WTC11 (cell line): ENCODE results near the gene IL13RA1. TPM values are rescaled to one million over a fixed set of nuclear protein-coding genes. Genes with fewer than 3 reads are reported as not detected.

Experiments
- ATAC-seq: fragments of 200-7000 bp; cut with Tn5 transposase; 2 replicates; pipeline ENCODE4 v1.10.0; 2021; ENCODE audit warnings: mild to moderate bottlenecking, moderate library complexity
- Bru-seq: library from RNA; stranded (reverse); fragments of 400-500 nt; gene quantifications from one replicate; lab custom pipeline; 2021; lab: Mats Ljungman, UMichigan
- CTCF ChIA-PET: fragments of 300-600 bp; sonication (Branson Sonifier 250); formaldehyde crosslinking; loops from one replicate; lab custom pipeline; 2021; ENCODE audit warnings: antibody characterized with exemption; lab: Charles Lee
- POLR2A ChIA-PET: fragments of 350-600 bp; sonication (Branson Sonifier 250); formaldehyde crosslinking; loops from one replicate; lab custom pipeline; 2021; ENCODE audit warnings: antibody characterized with exemption; lab: Charles Lee
- DNase-seq: peaks from one replicate; pipeline ENCODE4 v3.0.0; 2021; ENCODE audit warnings: low spot score
- H3K27ac Mint-ChIP-seq: 2 replicates; pipeline ENCODE4 v1.8.0; 2021; ENCODE audit warnings: mixed read lengths
- H3K27me3 Mint-ChIP-seq: 2 replicates; pipeline ENCODE4 v1.8.0; 2021; ENCODE audit warnings: low read depth, mild to moderate bottlenecking, moderate library complexity, mixed read lengths
- H3K36me3 Mint-ChIP-seq: 2 replicates; pipeline ENCODE4 v1.8.0; 2021; ENCODE audit warnings: mixed read lengths
- H3K4me1 Mint-ChIP-seq: 2 replicates; pipeline ENCODE4 v1.8.0; 2022; ENCODE audit warnings: mixed read lengths
- H3K4me3 Mint-ChIP-seq: 2 replicates; pipeline ENCODE4 v1.8.0; 2021; ENCODE audit warnings: mild to moderate bottlenecking, moderate library complexity, mixed read lengths
- H3K9me3 Mint-ChIP-seq: 2 replicates; pipeline ENCODE4 v1.8.0; 2021; ENCODE audit warnings: mixed read lengths
- AR ChIP-seq: fragments of 250-450 bp; sonication (Bioruptor Pico); IDR thresholded peaks from 2 replicates; pipeline ENCODE4 v1.9.0; 2021; ENCODE audit warnings: mild to moderate bottlenecking
- ARID4B ChIP-seq: sonication (generic); formaldehyde crosslinking; IDR thresholded peaks from 2 replicates; pipeline ENCODE4 v1.8.0; 2023; ENCODE audit warnings: missing genetic modification reagents, mild to moderate bottlenecking, borderline replicate concordance
- CTCF ChIP-seq: fragments of 200-600 bp; IDR thresholded peaks from 2 replicates; pipeline ENCODE4 v1.8.0; 2022; ENCODE audit warnings: antibody characterized with exemption
- EMX1 ChIP-seq: fragments of 250-450 bp; sonication (Bioruptor Pico); IDR thresholded peaks from 2 replicates; pipeline ENCODE4 v1.8.0; 2021; ENCODE audit warnings: mild to moderate bottlenecking
- FOXK1 ChIP-seq: sonication (generic); formaldehyde crosslinking; IDR thresholded peaks from 2 replicates; pipeline ENCODE4 v1.8.0; 2022; ENCODE audit warnings: mild to moderate bottlenecking, moderate library complexity, missing genetic modification reagents
- GABPB1 ChIP-seq: sonication (generic); formaldehyde crosslinking; IDR thresholded peaks from 2 replicates; pipeline ENCODE4 v1.8.1; 2023; ENCODE audit warnings: mild to moderate bottlenecking, missing genetic modification reagents
- MAX ChIP-seq: sonication (generic); formaldehyde crosslinking; IDR thresholded peaks from 2 replicates; pipeline ENCODE4 v1.8.0; 2022; ENCODE audit warnings: mild to moderate bottlenecking, missing genetic modification reagents
- NFE2L1 ChIP-seq: sonication (generic); formaldehyde crosslinking; IDR thresholded peaks from 2 replicates; pipeline ENCODE4 v1.8.1; 2023; ENCODE audit warnings: missing genetic modification reagents
- NR1H2 ChIP-seq: sonication (generic); formaldehyde crosslinking; IDR thresholded peaks from 2 replicates; pipeline ENCODE4 v1.9.0; 2021; ENCODE audit warnings: mild to moderate bottlenecking, moderate library complexity, missing genetic modification reagents
- NR3C1 ChIP-seq: sonication (generic); formaldehyde crosslinking; conservative IDR thresholded peaks from 2 replicates; pipeline ENCODE4 v1.8.1; 2023; ENCODE audit warnings: low read depth, mild to moderate bottlenecking, missing genetic modification reagents
- OVOL2 ChIP-seq: fragments of 250-450 bp; sonication (Bioruptor Pico); IDR thresholded peaks from 2 replicates; pipeline ENCODE4 v1.9.0; 2021; ENCODE audit warnings: mild to moderate bottlenecking, borderline replicate concordance
- TEAD4 ChIP-seq: sonication (generic); formaldehyde crosslinking; IDR thresholded peaks from 2 replicates; pipeline ENCODE4 v1.8.0; 2022; ENCODE audit warnings: mild to moderate bottlenecking, missing genetic modification reagents
- ZNF396 ChIP-seq: fragments of 250-450 bp; sonication (Bioruptor Pico); IDR thresholded peaks from 2 replicates; pipeline ENCODE4 v1.8.0; 2021; ENCODE audit warnings: mild to moderate bottlenecking, moderate library complexity, borderline replicate concordance
- long read RNA-seq, 3 experiments: library from RNA in 1 of 3; library from capped mRNA in 1 of 3; library from polyadenylated mRNA in 1 of 3; unstranded in 2 of 3; stranded (forward) in 1 of 3; transcript quantifications; one replicate each; pipeline ENCODE4 v2.0.0, GENCODE V29; 2021
- total RNA-seq: library from RNA; stranded (reverse); gene quantifications from 3 replicates; pipeline ENCODE4 v1.2.3, GENCODE V29; 2021
- TF ChIP-seq, protein P1 (sequence below): fragments of 250-450 bp; sonication (Bioruptor Pico); IDR thresholded peaks from 2 replicates; pipeline ENCODE4 v2.1.2; 2022; ENCODE audit warnings: mild to moderate bottlenecking, moderate library complexity
- TF ChIP-seq, protein P2 (sequence below): sonication (generic); formaldehyde crosslinking; IDR thresholded peaks from 2 replicates; pipeline ENCODE4 v1.8.1; 2022; ENCODE audit warnings: mild to moderate bottlenecking, moderate library complexity, missing genetic modification reagents
- TF ChIP-seq, protein P3 (sequence below): sonication (generic); formaldehyde crosslinking; IDR thresholded peaks from 2 replicates; pipeline ENCODE4 v1.8.1; 2023; ENCODE audit warnings: mild to moderate bottlenecking, missing genetic modification reagents

Gene IL13RA1
- total RNA-seq (10.5 to 11.1 TPM (median 10.8 TPM) in 3 replicates), Bru-seq, nascent RNA (percentile 49 among the genes with signal in this experiment)
- long read RNA-seq, experiment 1, full-length matches to known transcripts, result 89 of 103 reads
- long read RNA-seq, experiment 1, partial matches to known transcripts, result 6 of 103 reads
- long read RNA-seq, experiment 1, other reads (novel, unspliced or antisense), result 8 of 103 reads
- long read RNA-seq, experiment 2, full-length matches to known transcripts, result 2 of 20 reads
- long read RNA-seq, experiment 2, partial matches to known transcripts, result 5 of 20 reads
- long read RNA-seq, experiment 2, other reads (novel, unspliced or antisense), result 13 of 20 reads
- long read RNA-seq, experiment 3, partial matches to known transcripts, result 0 of 2 reads
- long read RNA-seq, experiment 3, other reads (novel, unspliced or antisense), result 2 of 2 reads

- Mint-ChIP-seq H3K36me3 (no peaks in the 10 kb centered on the region), H3K4me3 (peak within 1 kb of the TSS; percentile 65), H3K9me3 (no peaks in the 10 kb centered on the region), H3K4me1 (peaks cover 50% of the 10 kb centered on the region), H3K27me3 (peaks cover 38% of the 10 kb centered on the region), H3K27ac (peak within 1 kb of the TSS; percentile 79)
- CTCF ChIA-PET, result interaction anchor here (1.2 kb wide), 2 partner anchors 14 to 98 kb away, joined by 3 to 4 read pairs; no protein-coding TSS in a partner anchor
- ATAC-seq, result peak; percentile 93
- TF ChIP-seq NR1H2 (CRISPR knock-in tag) (no peak), ZNF396 (CRISPR knock-in tag) (no peak), MAX (CRISPR knock-in tag) (peak; percentile 76; the same call in 1 of the 2 replicates), AR (CRISPR knock-in tag) (no peak), FOXK1 (CRISPR knock-in tag) (no peak), GABPB1 (CRISPR knock-in tag) (peak; percentile 55; the same call in 1 of the 2 replicates), NFE2L1 (CRISPR knock-in tag) (no peak), EMX1 (CRISPR knock-in tag) (no peak), CTCF (no peak), TEAD4 (CRISPR knock-in tag) (no peak), OVOL2 (CRISPR knock-in tag) (no peak), ARID4B (CRISPR knock-in tag) (no peak), NR3C1 (no peak)
- TF ChIP-seq, protein P1, sequence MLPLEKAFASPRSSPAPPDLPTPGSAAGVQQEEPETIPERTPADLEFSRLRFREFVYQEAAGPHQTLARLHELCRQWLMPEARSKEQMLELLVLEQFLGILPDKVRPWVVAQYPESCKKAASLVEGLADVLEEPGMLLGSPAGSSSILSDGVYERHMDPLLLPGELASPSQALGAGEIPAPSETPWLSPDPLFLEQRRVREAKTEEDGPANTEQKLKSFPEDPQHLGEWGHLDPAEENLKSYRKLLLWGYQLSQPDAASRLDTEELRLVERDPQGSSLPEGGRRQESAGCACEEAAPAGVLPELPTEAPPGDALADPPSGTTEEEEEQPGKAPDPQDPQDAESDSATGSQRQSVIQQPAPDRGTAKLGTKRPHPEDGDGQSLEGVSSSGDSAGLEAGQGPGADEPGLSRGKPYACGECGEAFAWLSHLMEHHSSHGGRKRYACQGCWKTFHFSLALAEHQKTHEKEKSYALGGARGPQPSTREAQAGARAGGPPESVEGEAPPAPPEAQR (CRISPR knock-in tag), result no peak
- TF ChIP-seq, protein P2, sequence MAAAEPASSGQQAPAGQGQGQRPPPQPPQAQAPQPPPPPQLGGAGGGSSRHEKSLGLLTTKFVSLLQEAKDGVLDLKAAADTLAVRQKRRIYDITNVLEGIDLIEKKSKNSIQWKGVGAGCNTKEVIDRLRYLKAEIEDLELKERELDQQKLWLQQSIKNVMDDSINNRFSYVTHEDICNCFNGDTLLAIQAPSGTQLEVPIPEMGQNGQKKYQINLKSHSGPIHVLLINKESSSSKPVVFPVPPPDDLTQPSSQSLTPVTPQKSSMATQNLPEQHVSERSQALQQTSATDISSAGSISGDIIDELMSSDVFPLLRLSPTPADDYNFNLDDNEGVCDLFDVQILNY (CRISPR knock-in tag), result peak; percentile 26; the same call in 1 of the 2 replicates
- TF ChIP-seq, protein P3, sequence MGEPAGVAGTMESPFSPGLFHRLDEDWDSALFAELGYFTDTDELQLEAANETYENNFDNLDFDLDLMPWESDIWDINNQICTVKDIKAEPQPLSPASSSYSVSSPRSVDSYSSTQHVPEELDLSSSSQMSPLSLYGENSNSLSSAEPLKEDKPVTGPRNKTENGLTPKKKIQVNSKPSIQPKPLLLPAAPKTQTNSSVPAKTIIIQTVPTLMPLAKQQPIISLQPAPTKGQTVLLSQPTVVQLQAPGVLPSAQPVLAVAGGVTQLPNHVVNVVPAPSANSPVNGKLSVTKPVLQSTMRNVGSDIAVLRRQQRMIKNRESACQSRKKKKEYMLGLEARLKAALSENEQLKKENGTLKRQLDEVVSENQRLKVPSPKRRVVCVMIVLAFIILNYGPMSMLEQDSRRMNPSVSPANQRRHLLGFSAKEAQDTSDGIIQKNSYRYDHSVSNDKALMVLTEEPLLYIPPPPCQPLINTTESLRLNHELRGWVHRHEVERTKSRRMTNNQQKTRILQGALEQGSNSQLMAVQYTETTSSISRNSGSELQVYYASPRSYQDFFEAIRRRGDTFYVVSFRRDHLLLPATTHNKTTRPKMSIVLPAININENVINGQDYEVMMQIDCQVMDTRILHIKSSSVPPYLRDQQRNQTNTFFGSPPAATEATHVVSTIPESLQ, result no peak
- POLR2A ChIA-PET, result no interaction called here
- peak; percentile 80 for DNase-seq
Observed at GRCh38 chrX:118726887-118727685, at the start of gene IL13RA1. Gene IL13RA1, plus strand, starts transcription at chrX:118727606. Its CDS starts 33 bp downstream, at chrX:118727639.
